Measurements from ENCODE around the gene LCN9.

DNA sequence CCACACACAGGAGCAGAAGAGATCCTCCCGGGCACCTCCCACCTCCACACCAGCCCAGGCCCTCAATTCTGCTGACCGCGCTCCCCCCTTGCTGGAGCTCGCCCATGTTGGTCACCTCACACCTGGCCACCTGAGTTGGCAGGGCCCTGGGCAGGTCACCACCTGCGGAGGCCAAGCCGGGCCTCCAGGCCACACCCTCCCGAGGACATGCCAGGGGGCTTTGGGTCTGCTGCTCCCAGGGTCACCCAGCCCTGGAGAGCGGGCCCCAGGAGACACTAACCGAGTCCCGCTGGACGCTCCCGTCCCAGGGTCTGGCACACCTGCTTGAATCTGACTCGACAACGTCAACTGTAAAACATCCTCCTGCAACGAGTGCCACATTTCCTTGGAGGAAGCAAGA, 34.1 kb downstream of the LCN9 start:
- TF ChIP-seq CTCF (IDR thresholded peaks at IDR 0.05; ENCODE audit: insufficient read depth, low read length) (no peak), GABPA (IDR thresholded peaks at IDR 0.05; ENCODE audit: low read depth) (no peak), POLR2AphosphoS5 (IDR thresholded peaks at IDR 0.05; ENCODE audit: low read depth) (no peak), SPI1 (IDR thresholded peaks at IDR 0.05; ENCODE audit: borderline replicate concordance, low read depth) (no peak)
- TF ChIP-seq, protein P1, sequence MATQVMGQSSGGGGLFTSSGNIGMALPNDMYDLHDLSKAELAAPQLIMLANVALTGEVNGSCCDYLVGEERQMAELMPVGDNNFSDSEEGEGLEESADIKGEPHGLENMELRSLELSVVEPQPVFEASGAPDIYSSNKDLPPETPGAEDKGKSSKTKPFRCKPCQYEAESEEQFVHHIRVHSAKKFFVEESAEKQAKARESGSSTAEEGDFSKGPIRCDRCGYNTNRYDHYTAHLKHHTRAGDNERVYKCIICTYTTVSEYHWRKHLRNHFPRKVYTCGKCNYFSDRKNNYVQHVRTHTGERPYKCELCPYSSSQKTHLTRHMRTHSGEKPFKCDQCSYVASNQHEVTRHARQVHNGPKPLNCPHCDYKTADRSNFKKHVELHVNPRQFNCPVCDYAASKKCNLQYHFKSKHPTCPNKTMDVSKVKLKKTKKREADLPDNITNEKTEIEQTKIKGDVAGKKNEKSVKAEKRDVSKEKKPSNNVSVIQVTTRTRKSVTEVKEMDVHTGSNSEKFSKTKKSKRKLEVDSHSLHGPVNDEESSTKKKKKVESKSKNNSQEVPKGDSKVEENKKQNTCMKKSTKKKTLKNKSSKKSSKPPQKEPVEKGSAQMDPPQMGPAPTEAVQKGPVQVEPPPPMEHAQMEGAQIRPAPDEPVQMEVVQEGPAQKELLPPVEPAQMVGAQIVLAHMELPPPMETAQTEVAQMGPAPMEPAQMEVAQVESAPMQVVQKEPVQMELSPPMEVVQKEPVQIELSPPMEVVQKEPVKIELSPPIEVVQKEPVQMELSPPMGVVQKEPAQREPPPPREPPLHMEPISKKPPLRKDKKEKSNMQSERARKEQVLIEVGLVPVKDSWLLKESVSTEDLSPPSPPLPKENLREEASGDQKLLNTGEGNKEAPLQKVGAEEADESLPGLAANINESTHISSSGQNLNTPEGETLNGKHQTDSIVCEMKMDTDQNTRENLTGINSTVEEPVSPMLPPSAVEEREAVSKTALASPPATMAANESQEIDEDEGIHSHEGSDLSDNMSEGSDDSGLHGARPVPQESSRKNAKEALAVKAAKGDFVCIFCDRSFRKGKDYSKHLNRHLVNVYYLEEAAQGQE (IDR thresholded peaks at IDR 0.05; ENCODE audit: insufficient replicate concordance, low read depth): no peak

All from HL-60 (cell line).